Measurements from ENCODE around the gene UBXN7. TPM values are rescaled to one million over a fixed set of nuclear protein-coding genes. Genes with fewer than 3 reads are reported as not detected.

UBXN7 gene
- total and polyA plus RNA-seq, 2 of the 13 experiments (the other 11 are each of a cell fraction or from before 2014, with no cell fraction given) = 12.5 to 15.9 TPM

- TF ChIP-seq ZNF101 (CRISPR knock-in tag; IDR thresholded peaks at IDR 0.05; ENCODE audit: borderline replicate concordance, low read depth) = no peak
- no peak for TF ChIP-seq PAF1 (CRISPR knock-in tag; IDR thresholded peaks at IDR 0.05)
- TF ChIP-seq HNF1B (CRISPR knock-in tag; IDR thresholded peaks at IDR 0.05) = 0 out of 2 replicates have a peak, but pooled peaks have one; percentile 20
- peak; percentile 70; the same call in 1 of the 2 replicates for TF ChIP-seq PHF8 (CRISPR knock-in tag; IDR thresholded peaks at IDR 0.05)
- 0 out of 2 replicates have a peak, but pooled peaks have one; percentile 11 for TF ChIP-seq ZBTB38 (CRISPR knock-in tag; IDR thresholded peaks at IDR 0.05)
- TF ChIP-seq SNAI1 (CRISPR knock-in tag; IDR thresholded peaks at IDR 0.05; ENCODE audit: borderline replicate concordance) = no peak; the same call in none of the 2 replicates
- TF ChIP-seq MATR3 (CRISPR knock-in tag; IDR thresholded peaks at IDR 0.05) = no peak
- TF ChIP-seq CREM (IDR thresholded peaks at IDR 0.05) = peak; percentile 15; the same call in 1 of the 2 replicates
- TF ChIP-seq CREM (CRISPR knock-in tag; IDR thresholded peaks at IDR 0.05) = no peak
- 0 out of 2 replicates have a peak, but pooled peaks have one; percentile 46 for TF ChIP-seq ZNF609 (CRISPR knock-in tag; IDR thresholded peaks at IDR 0.05; ENCODE audit: borderline replicate concordance)
- TF ChIP-seq SSRP1 (CRISPR knock-in tag; IDR thresholded peaks at IDR 0.05) = peak; percentile 55; the same call in 1 of the 2 replicates
- peak; percentile 31; the same call in 1 of the 2 replicates for TF ChIP-seq HOMEZ (CRISPR knock-in tag; IDR thresholded peaks at IDR 0.05; ENCODE audit: low read depth)
- TF ChIP-seq ZNF446 (CRISPR knock-in tag; IDR thresholded peaks at IDR 0.05) = peak; percentile 79; the same call in 1 of the 2 replicates
- 0 out of 2 replicates have a peak, but pooled peaks have one; percentile 45 for TF ChIP-seq ZNF546 (CRISPR knock-in tag; conservative IDR thresholded peaks at IDR 0.05)
- TF ChIP-seq HMGXB3 (CRISPR knock-in tag; IDR thresholded peaks at IDR 0.05; ENCODE audit: borderline replicate concordance) = peak; percentile 38
- peak; percentile 35; the same call in 1 of the 2 replicates for TF ChIP-seq ZBTB20 (CRISPR knock-in tag; IDR thresholded peaks at IDR 0.05; ENCODE audit: borderline replicate concordance, low read depth)
Observed at GRCh38 chr3:196432137-196432879, at the start of gene UBXN7 (continued).
